ENCODE measurements around the gene TRAPPC1.

The TRAPPC1 gene

DNA sequence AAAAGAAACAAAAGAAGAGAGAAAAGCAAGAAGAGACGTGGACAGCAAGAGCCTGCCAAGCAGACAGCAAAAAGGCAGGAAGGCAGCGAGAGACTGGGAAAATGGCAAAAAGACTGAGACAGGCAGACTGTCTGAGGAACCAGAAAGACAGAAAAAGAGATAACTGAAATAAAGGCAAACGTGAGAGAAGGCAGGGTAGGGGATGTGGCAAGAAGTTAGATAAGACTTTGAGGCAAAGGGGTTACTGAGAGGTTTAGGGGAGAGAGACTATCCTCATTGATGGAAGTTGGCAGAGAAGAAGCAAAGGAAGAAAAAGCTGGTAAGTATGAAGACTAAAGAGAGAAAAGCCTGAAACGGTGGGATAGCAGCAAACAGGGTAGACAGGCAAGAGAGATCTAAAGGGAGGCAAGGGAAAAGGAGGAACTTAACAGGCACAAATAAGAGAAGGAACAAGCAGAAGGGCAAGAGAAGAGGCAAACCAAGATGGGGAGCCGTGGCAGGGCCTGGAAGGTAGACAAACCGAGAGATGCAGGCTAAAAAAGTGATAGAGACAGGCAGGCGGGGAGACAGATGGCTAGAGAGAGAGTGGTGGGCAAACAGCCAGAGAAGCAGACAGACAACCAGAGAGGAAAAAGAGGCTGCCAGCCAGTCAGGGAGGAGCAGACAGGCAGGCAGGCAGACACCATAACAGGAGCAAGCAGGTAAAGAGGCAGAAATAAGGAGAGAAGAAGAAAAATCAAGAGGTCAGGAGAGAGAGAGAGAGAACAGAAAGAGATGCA, 50.3 kb downstream of the TRAPPC1 start:
- no peak overlapping the region for H3K9ac ChIP-seq (ENCODE audit: low read depth, low read length)
- H4K20me1 ChIP-seq (ENCODE audit: insufficient read depth, low read length): no peaks in the 10 kb centered on the region
- peaks cover 15% of the 10 kb centered on the region for H3K79me2 ChIP-seq (ENCODE audit: insufficient read depth, low read length)
- H3K4me1 ChIP-seq (ENCODE audit: insufficient read depth, low read length): peaks cover 18% of the 10 kb centered on the region
- peaks cover 2% of the 10 kb centered on the region for H3K27me3 ChIP-seq (ENCODE audit: insufficient read depth, low read length, poor library complexity)
- ATAC-seq (ENCODE audit: insufficient read depth, low read depth): no peak
- H3K27ac ChIP-seq (ENCODE audit: low read length): no peak overlapping the region
- no peaks in the 10 kb centered on the region; the same call in 1 of the 2 replicates for H3K36me3 ChIP-seq (ENCODE audit: insufficient read depth, low read length)
- no peak for DNase-seq
- H3K9me3 ChIP-seq (ENCODE audit: insufficient read depth, low read length, severe bottlenecking): no peaks in the 10 kb centered on the region
- no peak overlapping the region for H3K4me2 ChIP-seq (ENCODE audit: insufficient read depth, low read length)
- no peak overlapping the region for H3K4me3 ChIP-seq (ENCODE audit: low read depth in 1 of 2, low read length in 2 of 2)
- TF ChIP-seq, protein P1, sequence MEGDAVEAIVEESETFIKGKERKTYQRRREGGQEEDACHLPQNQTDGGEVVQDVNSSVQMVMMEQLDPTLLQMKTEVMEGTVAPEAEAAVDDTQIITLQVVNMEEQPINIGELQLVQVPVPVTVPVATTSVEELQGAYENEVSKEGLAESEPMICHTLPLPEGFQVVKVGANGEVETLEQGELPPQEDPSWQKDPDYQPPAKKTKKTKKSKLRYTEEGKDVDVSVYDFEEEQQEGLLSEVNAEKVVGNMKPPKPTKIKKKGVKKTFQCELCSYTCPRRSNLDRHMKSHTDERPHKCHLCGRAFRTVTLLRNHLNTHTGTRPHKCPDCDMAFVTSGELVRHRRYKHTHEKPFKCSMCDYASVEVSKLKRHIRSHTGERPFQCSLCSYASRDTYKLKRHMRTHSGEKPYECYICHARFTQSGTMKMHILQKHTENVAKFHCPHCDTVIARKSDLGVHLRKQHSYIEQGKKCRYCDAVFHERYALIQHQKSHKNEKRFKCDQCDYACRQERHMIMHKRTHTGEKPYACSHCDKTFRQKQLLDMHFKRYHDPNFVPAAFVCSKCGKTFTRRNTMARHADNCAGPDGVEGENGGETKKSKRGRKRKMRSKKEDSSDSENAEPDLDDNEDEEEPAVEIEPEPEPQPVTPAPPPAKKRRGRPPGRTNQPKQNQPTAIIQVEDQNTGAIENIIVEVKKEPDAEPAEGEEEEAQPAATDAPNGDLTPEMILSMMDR (IDR thresholded peaks at IDR 0.05; ENCODE audit: borderline replicate concordance, extremely low read depth, low read length, poor library complexity, severe bottlenecking): no peak
- no peak for TF ChIP-seq EZH2 (IDR thresholded peaks at IDR 0.05; ENCODE audit: borderline replicate concordance, low read depth, low read length, severe bottlenecking)
- no peak overlapping the region for H2AFZ ChIP-seq (ENCODE audit: low read depth, low read length)
